Esophagus (tissue), 2 donors: Measurements from ENCODE around the gene MYH10. TPM values are rescaled to one million over a fixed set of nuclear protein-coding genes. Genes with fewer than 3 reads are reported as not detected.

Experiments used
- H3K27ac ChIP-seq, 2 donors: one replicate each; pipeline ENCODE4 v1.5.1; 2013; ENCODE audit warnings: low read depth in 2 of 2, mild to moderate bottlenecking in 2 of 2, inconsistent platforms in 1 of 2, low read length in 1 of 2, moderate library complexity in 1 of 2
- H3K27me3 ChIP-seq, 2 donors: one replicate each; pipeline ENCODE4 v1.6.1; 2013; ENCODE audit warnings: low read length in 2 of 2, control low read depth in 1 of 2, mild to moderate bottlenecking in 1 of 2; ENCODE audit not compliant: insufficient read depth in 2 of 2, control insufficient read depth in 1 of 2
- H3K36me3 ChIP-seq, 2 donors: one replicate each; pipeline ENCODE4 v1.6.1; 2013; ENCODE audit warnings: low read length in 1 of 2; ENCODE audit not compliant: control insufficient read depth in 2 of 2, insufficient read depth in 2 of 2
- H3K4me1 ChIP-seq, 2 donors: one replicate each; pipeline ENCODE4 v1.6.1; 2013; ENCODE audit warnings: low read length in 1 of 2; ENCODE audit not compliant: control insufficient read depth in 2 of 2, insufficient read depth in 2 of 2
- H3K4me3 ChIP-seq, 2 donors: one replicate each; pipeline ENCODE4 v1.5.1; 2013; ENCODE audit warnings: low read length in 2 of 2, mild to moderate bottlenecking in 2 of 2, low read depth in 1 of 2, moderate library complexity in 1 of 2
- H3K9me3 ChIP-seq, 2 donors: one replicate each; pipeline ENCODE4 v1.6.1; 2013; ENCODE audit warnings: mild to moderate bottlenecking in 2 of 2, low read depth in 1 of 2, low read length in 1 of 2, moderate library complexity in 1 of 2; ENCODE audit not compliant: control insufficient read depth in 2 of 2, insufficient read depth in 1 of 2
- WGBS, 2 donors: extraction: QIAGEN DNeasy Blood & Tissue Kit; methylation state at CpG; one replicate each; pipeline ENCODE4 v1.1.7; 2013; 5-methylcytosine and 5-hydroxymethylcytosine counted together
- polyA plus RNA-seq, 2 donors: library from polyadenylated mRNA; stranded (reverse); fragments of 200-250 nt; gene quantifications; one replicate each; pipeline ENCODE4 v1.2.3, GENCODE V29; 2013
- donor health status: healthy with polysubstance abuse.
- donor health status: Bipolar disorder and iron deficiency.

MYH10 gene
- polyA plus RNA-seq, 2 donors, result 2.4 to 3.2 TPM

- Histone ChIP-seq H3K36me3 (peaks cover 7 to 36% of the 10 kb centered on the region in 2 donors), H3K27ac (no peak overlapping the region), H3K27me3 (no peaks in the 10 kb centered on the region), H3K4me1 (no peaks in the 10 kb centered on the region), H3K9me3 (no peaks in the 10 kb centered on the region), H3K4me3 (no peak overlapping the region)
- 91 to 92% methylated on average over 8 of the region's 8 CpGs for WGBS, 2 donors
Measured at GRCh38 chr17:8477171-8477570, 153.4 kb downstream of the MYH10 start.

- 89 to 91% methylated on average over 22 of the region's 22 CpGs for WGBS, 2 donors
Measured at GRCh38 chr17:8476741-8477140, 153.8 kb downstream of the MYH10 start.

GRCh38 chr17:8475781-8476180 lies 154.7 kb downstream of the MYH10 start:
- Histone ChIP-seq H3K27ac (no peak overlapping the region), H3K27me3 (no peaks in the 10 kb centered on the region), H3K4me3 (no peak overlapping the region), H3K4me1 (peaks cover under 1% of the 10 kb centered on the region in 2 donors), H3K36me3 (peaks cover 10 to 40% of the 10 kb centered on the region in 2 donors), H3K9me3 (no peaks in the 10 kb centered on the region)
- 85 to 87% methylated on average over 16 of the region's 16 CpGs for WGBS, 2 donors

More at GRCh38 chr17:8476741-8477140, 153.8 kb downstream of the MYH10 start:
- no peaks in the 10 kb centered on the region for H3K27me3 ChIP-seq
- H3K4me1 ChIP-seq, result no peaks in the 10 kb centered on the region
- H3K9me3 ChIP-seq, result no peaks in the 10 kb centered on the region
- H3K36me3 ChIP-seq, result peaks cover 7 to 39% of the 10 kb centered on the region in 2 donors
- H3K27ac ChIP-seq, result no peak overlapping the region
- H3K4me3 ChIP-seq, result no peak overlapping the region

- 95 to 98% methylated on average over 9 of the region's 9 CpGs for WGBS, 2 donors
- Histone ChIP-seq H3K27ac (no peak overlapping the region), H3K27me3 (no peaks in the 10 kb centered on the region), H3K36me3 (peaks cover 10 to 43% of the 10 kb centered on the region in 2 donors), H3K4me3 (no peak overlapping the region), H3K9me3 (no peaks in the 10 kb centered on the region), H3K4me1 (peaks cover 5 to 6% of the 10 kb centered on the region in 2 donors)
Measured at GRCh38 chr17:8475227-8475626, 155.3 kb downstream of the MYH10 start.

GRCh38 chr17:8474826-8475225 lies 155.7 kb downstream of the MYH10 start:
- Histone ChIP-seq H3K27ac (no peak overlapping the region), H3K9me3 (no peaks in the 10 kb centered on the region), H3K36me3 (peaks cover 10 to 40% of the 10 kb centered on the region in 2 donors), H3K27me3 (no peaks in the 10 kb centered on the region), H3K4me1 (peaks cover 5 to 6% of the 10 kb centered on the region in 2 donors), H3K4me3 (no peak overlapping the region)
- WGBS, 2 donors, result 86 to 91% methylated on average over 15 of the region's 15 CpGs

- no peak overlapping the region for H3K27ac ChIP-seq
- WGBS, 2 donors, result 92 to 94% methylated on average over 13 of the region's 13 CpGs
- no peaks in the 10 kb centered on the region for H3K9me3 ChIP-seq
- H3K4me1 ChIP-seq, result peaks cover 5 to 6% of the 10 kb centered on the region in 2 donors
- H3K4me3 ChIP-seq, result no peak overlapping the region
- no peaks in the 10 kb centered on the region for H3K27me3 ChIP-seq
- peaks cover 10 to 37% of the 10 kb centered on the region in 2 donors for H3K36me3 ChIP-seq
Measured at GRCh38 chr17:8473451-8474192, 156.9 kb downstream of the MYH10 start.

- no peak overlapping the region for H3K27ac ChIP-seq
- peaks cover 10 to 41% of the 10 kb centered on the region in 2 donors for H3K36me3 ChIP-seq
- no peaks in the 10 kb centered on the region for H3K9me3 ChIP-seq
- 92 to 93% methylated on average over 8 of the region's 8 CpGs for WGBS, 2 donors
- H3K27me3 ChIP-seq, result no peaks in the 10 kb centered on the region
- peaks cover 5 to 6% of the 10 kb centered on the region in 2 donors for H3K4me1 ChIP-seq
- no peak overlapping the region for H3K4me3 ChIP-seq
Measured at GRCh38 chr17:8472663-8473062, 157.9 kb downstream of the MYH10 start.

- H3K27ac ChIP-seq, result peak overlapping the region; percentile 1 to 44
- no peaks in the 10 kb centered on the region for H3K27me3 ChIP-seq
- no peaks in the 10 kb centered on the region for H3K9me3 ChIP-seq
- H3K36me3 ChIP-seq, result peaks cover 10 to 38% of the 10 kb centered on the region in 2 donors
- WGBS, 2 donors, result 53 to 58% methylated on average over 20 of the region's 20 CpGs
- no peak overlapping the region for H3K4me3 ChIP-seq
- H3K4me1 ChIP-seq, result peaks cover 5 to 6% of the 10 kb centered on the region in 2 donors
Measured at GRCh38 chr17:8470447-8471047, 160.0 kb downstream of the MYH10 start.

GRCh38 chr17:8469964-8470363 lies 160.6 kb downstream of the MYH10 start:
- Histone ChIP-seq H3K36me3 (peaks cover 10 to 35% of the 10 kb centered on the region in 2 donors), H3K9me3 (no peaks in the 10 kb centered on the region), H3K27ac (peak overlapping the region in 1 of 2 donors; percentile 44), H3K4me1 (peaks cover 5 to 7% of the 10 kb centered on the region in 2 donors), H3K4me3 (no peak overlapping the region), H3K27me3 (no peaks in the 10 kb centered on the region)
- WGBS, 2 donors, result 58 to 68% methylated on average over 12 of the region's 12 CpGs
